Lung (tissue), 12 donors: ENCODE results near the gene KIF1B. TPM values are rescaled to one million over a fixed set of nuclear protein-coding genes. Genes with fewer than 3 reads are reported as not detected.

Source experiments
- ATAC-seq: fragments of 200-7000 bp; cut with Tn5 transposase; one replicate; pipeline ENCODE4 v1.9.1; 2020; ENCODE audit warnings: moderate number of reproducible peaks; ENCODE audit not compliant: insufficient read depth, low FRiP score
- DNase-seq, 3 donors: peaks; one replicate each; pipeline ENCODE4 v3.0.0-alpha.2; 2013 to 2017
- H3K27ac ChIP-seq, 2 donors: one replicate each; pipeline ENCODE4 v1.5.1; 2013; ENCODE audit warnings: mild to moderate bottlenecking in 2 of 2, moderate library complexity in 2 of 2, control low read depth in 1 of 2, inconsistent platforms in 1 of 2, low read depth in 1 of 2, low read length in 1 of 2
- H3K27me3 ChIP-seq, 3 donors: one replicate each; pipeline ENCODE4 v1.5.1; 2013; ENCODE audit warnings: low read length in 2 of 3; ENCODE audit not compliant: control insufficient read depth in 3 of 3, insufficient read depth in 3 of 3
- H3K36me3 ChIP-seq, 4 donors: one replicate each; pipeline ENCODE4 v1.5.1; 2013; ENCODE audit warnings: low read length in 4 of 4, mild to moderate bottlenecking in 1 of 4, moderate library complexity in 1 of 4; ENCODE audit not compliant: control insufficient read depth in 4 of 4, insufficient read depth in 4 of 4
- H3K4me1 ChIP-seq, 5 donors: one replicate each; pipeline ENCODE4 v1.5.1; 2013; ENCODE audit warnings: low read length in 5 of 5, mild to moderate bottlenecking in 2 of 5, moderate library complexity in 1 of 5; ENCODE audit not compliant: control insufficient read depth in 5 of 5, insufficient read depth in 5 of 5
- H3K4me3 ChIP-seq: one replicate; pipeline ENCODE4 v1.5.1; 2013; ENCODE audit warnings: mild to moderate bottlenecking, control low read depth, moderate library complexity
- H3K9ac ChIP-seq, 2 donors: one replicate each; pipeline ENCODE4 v1.5.1; 2013; ENCODE audit warnings: low read length in 2 of 2, control low read depth in 1 of 2; ENCODE audit not compliant: insufficient read depth in 1 of 2
- H3K9me3 ChIP-seq, 4 donors: one replicate each; pipeline ENCODE4 v1.5.1; 2013; ENCODE audit warnings: low read length in 3 of 4, mild to moderate bottlenecking in 1 of 4, moderate library complexity in 1 of 4; ENCODE audit not compliant: control insufficient read depth in 4 of 4, insufficient read depth in 3 of 4
- WGBS, 2 donors: extraction: QIAGEN DNeasy Blood & Tissue Kit; methylation state at CpG; one replicate each; pipeline ENCODE4 v1.1.7; 2013; 5-methylcytosine and 5-hydroxymethylcytosine counted together
- polyA plus RNA-seq, 2 donors: library from polyadenylated mRNA; stranded (reverse); fragments of 200-250 nt; gene quantifications; one replicate each; pipeline ENCODE4 v1.2.1, GENCODE V29; 2013
- total RNA-seq, 2 donors: library from RNA; depleted of rRNA in 1 of 2; stranded (reverse); fragments of >200 nt in 1 of 2; gene quantifications; one replicate each; pipeline ENCODE4 v1.2.1, GENCODE V29; 2014 to 2021
- TF ChIP-seq, protein P1 (sequence below): IDR thresholded peaks from 2 replicates; pipeline ENCODE4 v1.5.1; 2012; ENCODE audit warnings: mild to moderate bottlenecking; ENCODE audit errors: control extremely low read depth, extremely low read depth
- donor health status: control.
- donor health status: control.
- donor health status: Bipolar disorder and iron deficiency.
- donor health status: healthy.
- donor health status: DM: yes; HTN: yes; CAD: no.

Gene KIF1B
- total and polyA plus RNA-seq, 4 donors: 9.7 to 64.0 (median 24.4) TPM

- H3K27me3 ChIP-seq: no peaks in the 10 kb centered on the region
- peaks cover 18 to 24% (median 20%) of the 10 kb centered on the region in 4 donors for H3K36me3 ChIP-seq
- peaks cover 0 to 3% (median under 1%) of the 10 kb centered on the region in 4 donors for H3K9me3 ChIP-seq
- H3K4me1 ChIP-seq: no peaks in the 10 kb centered on the region
- H3K4me3 ChIP-seq: no peak overlapping the region
- H3K9ac ChIP-seq: no peak overlapping the region
- ATAC-seq (no peak), DNase-seq (no peak)
- TF ChIP-seq, protein P1, sequence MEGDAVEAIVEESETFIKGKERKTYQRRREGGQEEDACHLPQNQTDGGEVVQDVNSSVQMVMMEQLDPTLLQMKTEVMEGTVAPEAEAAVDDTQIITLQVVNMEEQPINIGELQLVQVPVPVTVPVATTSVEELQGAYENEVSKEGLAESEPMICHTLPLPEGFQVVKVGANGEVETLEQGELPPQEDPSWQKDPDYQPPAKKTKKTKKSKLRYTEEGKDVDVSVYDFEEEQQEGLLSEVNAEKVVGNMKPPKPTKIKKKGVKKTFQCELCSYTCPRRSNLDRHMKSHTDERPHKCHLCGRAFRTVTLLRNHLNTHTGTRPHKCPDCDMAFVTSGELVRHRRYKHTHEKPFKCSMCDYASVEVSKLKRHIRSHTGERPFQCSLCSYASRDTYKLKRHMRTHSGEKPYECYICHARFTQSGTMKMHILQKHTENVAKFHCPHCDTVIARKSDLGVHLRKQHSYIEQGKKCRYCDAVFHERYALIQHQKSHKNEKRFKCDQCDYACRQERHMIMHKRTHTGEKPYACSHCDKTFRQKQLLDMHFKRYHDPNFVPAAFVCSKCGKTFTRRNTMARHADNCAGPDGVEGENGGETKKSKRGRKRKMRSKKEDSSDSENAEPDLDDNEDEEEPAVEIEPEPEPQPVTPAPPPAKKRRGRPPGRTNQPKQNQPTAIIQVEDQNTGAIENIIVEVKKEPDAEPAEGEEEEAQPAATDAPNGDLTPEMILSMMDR: no peak
- 87 to 91% methylated on average over 22 of the region's 22 CpGs for WGBS, 2 donors
- H3K27ac ChIP-seq: no peak overlapping the region
Measured at GRCh38 chr1:10178597-10179405, 31.6 kb upstream of the KIF1B start.

- Histone ChIP-seq H3K4me1 (no peaks in the 10 kb centered on the region), H3K9ac (no peak overlapping the region), H3K27me3 (no peaks in the 10 kb centered on the region), H3K4me3 (no peak overlapping the region), H3K36me3 (peaks cover 18 to 24% (median 19%) of the 10 kb centered on the region in 4 donors), H3K27ac (no peak overlapping the region), H3K9me3 (peaks cover 0 to 3% (median under 1%) of the 10 kb centered on the region in 4 donors)
- DNase-seq (no peak), ATAC-seq (no peak)
- WGBS, 2 donors: 93 to 95% methylated on average over 23 of the region's 23 CpGs
- TF ChIP-seq, protein P1: no peak
Measured at GRCh38 chr1:10179406-10180091, 30.8 kb upstream of the KIF1B start.

DNA sequence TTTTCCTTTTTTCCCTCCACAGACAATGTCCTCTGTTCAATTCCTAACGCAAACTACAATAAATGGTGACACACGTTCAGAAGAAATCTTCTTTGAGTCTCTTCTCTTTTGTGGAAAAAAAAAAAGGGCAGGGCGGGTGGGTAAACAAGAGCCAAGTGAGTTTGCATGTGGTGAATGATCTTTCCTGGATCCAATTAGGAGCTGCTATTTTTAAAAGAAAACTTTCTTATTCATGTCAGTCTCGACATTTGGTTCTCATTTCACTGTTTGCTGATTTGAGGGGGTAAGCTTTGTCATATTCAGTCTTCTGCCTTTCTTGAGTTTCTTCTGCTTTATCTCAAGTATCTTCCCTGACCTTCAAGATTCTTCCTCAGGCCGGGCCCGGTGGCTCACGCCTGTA is 29.2 kb upstream of the KIF1B start:
- H3K9me3 ChIP-seq: no peaks in the 10 kb centered on the region
- TF ChIP-seq, protein P1: no peak
- H3K36me3 ChIP-seq: peaks cover 7 to 24% (median 13%) of the 10 kb centered on the region in 4 donors
- no peak overlapping the region for H3K9ac ChIP-seq
- ATAC-seq (no peak), DNase-seq (no peak)
- H3K4me1 ChIP-seq: no peaks in the 10 kb centered on the region
- H3K27ac ChIP-seq: no peak overlapping the region
- H3K4me3 ChIP-seq: no peak overlapping the region
- 92 to 93% methylated on average over 7 of the region's 7 CpGs for WGBS, 2 donors
- no peaks in the 10 kb centered on the region for H3K27me3 ChIP-seq
